ENCODE measurements around the gene SLC25A53. TPM values are rescaled to one million over a fixed set of nuclear protein-coding genes. Genes with fewer than 3 reads are reported as not detected.
"Not testable (repeated sequence)": the region's sequence is repeated elsewhere in the genome, so short reads cannot be mapped to it uniquely, and the experiment has no call there.

SLC25A53 gene
- total RNA-seq, 1 experiment from 2014 or later, result 2.2 TPM

GRCh38 chrX:104104676-104105075, 52.1 kb downstream of the SLC25A53 start:
- Histone ChIP-seq H3K36me3 (ENCODE audit: insufficient read depth, low read length) (no peaks in the 10 kb centered on the region), H3K4me2 (ENCODE audit: low read depth, low read length, poor library complexity, severe bottlenecking) (no peak overlapping the region), H3K9me3 (ENCODE audit: low read length) (no peaks in the 10 kb centered on the region), H3K9ac (ENCODE audit: low read length) (no peak overlapping the region), H2AFZ (ENCODE audit: low read length) (no peak overlapping the region), H3K4me3 (ENCODE audit: low read length) (no peak overlapping the region), H3K9me2 (replicated peaks; ENCODE audit: insufficient read depth, low read length) (no peaks in the 10 kb centered on the region), H3K27ac (ENCODE audit: low read length) (no peak overlapping the region), H3K4me1 (ENCODE audit: low read length) (no peaks in the 10 kb centered on the region), H4K20me1 (ENCODE audit: insufficient read depth, low read depth, low read length) (no peaks in the 10 kb centered on the region), H3K79me2 (ENCODE audit: low read length) (no peaks in the 10 kb centered on the region), H3K27me3 (ENCODE audit: low read length) (no peaks in the 10 kb centered on the region)
- DNase-seq, result no peak

GRCh38 chrX:104098919-104099318, 57.9 kb downstream of the SLC25A53 start:
- H3K4me2 ChIP-seq (ENCODE audit: low read depth, low read length, poor library complexity, severe bottlenecking), result no peak overlapping the region
- no peak overlapping the region for H3K4me3 ChIP-seq (ENCODE audit: low read length)
- DNase-seq, result no peak
- H3K27me3 ChIP-seq (ENCODE audit: low read length), result no peaks in the 10 kb centered on the region
- no peak overlapping the region for H3K27ac ChIP-seq (ENCODE audit: low read length)
- H2AFZ ChIP-seq (ENCODE audit: low read length), result no peak overlapping the region
- H3K36me3 ChIP-seq (ENCODE audit: insufficient read depth, low read length), result no peaks in the 10 kb centered on the region
- H3K9me2 ChIP-seq (replicated peaks; ENCODE audit: insufficient read depth, low read length), result no peaks in the 10 kb centered on the region
- no peaks in the 10 kb centered on the region for H4K20me1 ChIP-seq (ENCODE audit: insufficient read depth, low read depth, low read length)
- H3K9me3 ChIP-seq (ENCODE audit: low read length), result no peaks in the 10 kb centered on the region
- H3K9ac ChIP-seq (ENCODE audit: low read length), result no peak overlapping the region
- H3K79me2 ChIP-seq (ENCODE audit: low read length), result no peaks in the 10 kb centered on the region
- no peaks in the 10 kb centered on the region for H3K4me1 ChIP-seq (ENCODE audit: low read length)

GRCh38 chrX:104098151-104098808, 58.5 kb downstream of the SLC25A53 start:
- no peaks in the 10 kb centered on the region for H4K20me1 ChIP-seq (ENCODE audit: insufficient read depth, low read depth, low read length)
- H3K36me3 ChIP-seq (ENCODE audit: insufficient read depth, low read length), result no peaks in the 10 kb centered on the region
- no peaks in the 10 kb centered on the region for H3K4me1 ChIP-seq (ENCODE audit: low read length)
- no peak overlapping the region for H3K27ac ChIP-seq (ENCODE audit: low read length)
- H3K9me3 ChIP-seq (ENCODE audit: low read length), result no peaks in the 10 kb centered on the region
- no peaks in the 10 kb centered on the region for H3K27me3 ChIP-seq (ENCODE audit: low read length)
- no peak overlapping the region for H3K9ac ChIP-seq (ENCODE audit: low read length)
- H3K4me3 ChIP-seq (ENCODE audit: low read length), result no peak overlapping the region
- no peaks in the 10 kb centered on the region for H3K9me2 ChIP-seq (replicated peaks; ENCODE audit: insufficient read depth, low read length)
- no peaks in the 10 kb centered on the region for H3K79me2 ChIP-seq (ENCODE audit: low read length)
- H2AFZ ChIP-seq (ENCODE audit: low read length), result no peak overlapping the region
- H3K4me2 ChIP-seq (ENCODE audit: low read depth, low read length, poor library complexity, severe bottlenecking), result no peak overlapping the region
- peak; percentile 83 for DNase-seq

GRCh38 chrX:104085919-104086318, 70.9 kb downstream of the SLC25A53 start:
- Histone ChIP-seq H3K27me3 (ENCODE audit: low read length) (0 out of 2 replicates have a peak, but pooled peaks cover 3% of the 10 kb centered on the region), H3K4me1 (ENCODE audit: low read length) (no peaks in the 10 kb centered on the region), H3K4me3 (ENCODE audit: low read length) (no peak overlapping the region), H4K20me1 (ENCODE audit: insufficient read depth, low read depth, low read length) (no peaks in the 10 kb centered on the region), H3K9me3 (ENCODE audit: low read length) (no peaks in the 10 kb centered on the region), H3K27ac (ENCODE audit: low read length) (no peak overlapping the region), H3K4me2 (ENCODE audit: low read depth, low read length, poor library complexity, severe bottlenecking) (no peak overlapping the region), H3K79me2 (ENCODE audit: low read length) (no peaks in the 10 kb centered on the region), H3K36me3 (ENCODE audit: insufficient read depth, low read length) (no peaks in the 10 kb centered on the region), H2AFZ (ENCODE audit: low read length) (no peak overlapping the region), H3K9ac (ENCODE audit: low read length) (no peak overlapping the region), H3K9me2 (replicated peaks; ENCODE audit: insufficient read depth, low read length) (no peaks in the 10 kb centered on the region)
- no peak for DNase-seq

GRCh38 chrX:104085477-104085876, 71.3 kb downstream of the SLC25A53 start:
- no peaks in the 10 kb centered on the region for H3K9me2 ChIP-seq (replicated peaks; ENCODE audit: insufficient read depth, low read length)
- H4K20me1 ChIP-seq (ENCODE audit: insufficient read depth, low read depth, low read length), result no peaks in the 10 kb centered on the region
- H3K4me3 ChIP-seq (ENCODE audit: low read length), result no peak overlapping the region
- DNase-seq, result no peak
- H3K27ac ChIP-seq (ENCODE audit: low read length), result no peak overlapping the region
- no peaks in the 10 kb centered on the region for H3K9me3 ChIP-seq (ENCODE audit: low read length)
- no peaks in the 10 kb centered on the region for H3K79me2 ChIP-seq (ENCODE audit: low read length)
- H2AFZ ChIP-seq (ENCODE audit: low read length), result no peak overlapping the region
- H3K27me3 ChIP-seq (ENCODE audit: low read length), result 0 out of 2 replicates have a peak, but pooled peaks cover 3% of the 10 kb centered on the region
- H3K4me1 ChIP-seq (ENCODE audit: low read length), result no peaks in the 10 kb centered on the region
- H3K9ac ChIP-seq (ENCODE audit: low read length), result no peak overlapping the region
- no peak overlapping the region for H3K4me2 ChIP-seq (ENCODE audit: low read depth, low read length, poor library complexity, severe bottlenecking)
- H3K36me3 ChIP-seq (ENCODE audit: insufficient read depth, low read length), result no peaks in the 10 kb centered on the region

GRCh38 chrX:104084534-104085277, 72.1 kb downstream of the SLC25A53 start:
- no peaks in the 10 kb centered on the region for H3K79me2 ChIP-seq (ENCODE audit: low read length)
- no peaks in the 10 kb centered on the region for H3K36me3 ChIP-seq (ENCODE audit: insufficient read depth, low read length)
- H3K4me3 ChIP-seq (ENCODE audit: low read length), result no peak overlapping the region
- H2AFZ ChIP-seq (ENCODE audit: low read length), result no peak overlapping the region
- 0 out of 2 replicates have a peak, but pooled peaks cover 3% of the 10 kb centered on the region for H3K27me3 ChIP-seq (ENCODE audit: low read length)
- H4K20me1 ChIP-seq (ENCODE audit: insufficient read depth, low read depth, low read length), result no peaks in the 10 kb centered on the region
- no peak for DNase-seq
- no peak overlapping the region for H3K27ac ChIP-seq (ENCODE audit: low read length)
- no peaks in the 10 kb centered on the region for H3K4me1 ChIP-seq (ENCODE audit: low read length)
- no peaks in the 10 kb centered on the region for H3K9me2 ChIP-seq (replicated peaks; ENCODE audit: insufficient read depth, low read length)
- no peak overlapping the region for H3K4me2 ChIP-seq (ENCODE audit: low read depth, low read length, poor library complexity, severe bottlenecking)
- no peaks in the 10 kb centered on the region for H3K9me3 ChIP-seq (ENCODE audit: low read length)
- H3K9ac ChIP-seq (ENCODE audit: low read length), result no peak overlapping the region

GRCh38 chrX:104084063-104084462, 72.7 kb downstream of the SLC25A53 start:
- no peak for DNase-seq
- H3K9ac ChIP-seq (ENCODE audit: low read length), result no peak overlapping the region

GRCh38 chrX:104077854-104078253, 79.0 kb downstream of the SLC25A53 start:
- H3K9me2 ChIP-seq (replicated peaks; ENCODE audit: insufficient read depth, low read length); H3K4me3 ChIP-seq (ENCODE audit: low read length); H3K9me3 ChIP-seq (ENCODE audit: low read length); DNase-seq; H3K27me3 ChIP-seq (ENCODE audit: low read length); H4K20me1 ChIP-seq (ENCODE audit: insufficient read depth, low read depth, low read length); H3K9ac ChIP-seq (ENCODE audit: low read length); H3K27ac ChIP-seq (ENCODE audit: low read length); H3K4me1 ChIP-seq (ENCODE audit: low read length); H2AFZ ChIP-seq (ENCODE audit: low read length); H3K4me2 ChIP-seq (ENCODE audit: low read depth, low read length, poor library complexity, severe bottlenecking); H3K79me2 ChIP-seq (ENCODE audit: low read length); H3K36me3 ChIP-seq (ENCODE audit: insufficient read depth, low read length): not testable (repeated sequence)

More at GRCh38 chrX:104084063-104084462, 72.7 kb downstream of the SLC25A53 start:
- Histone ChIP-seq H3K27ac (ENCODE audit: low read length) (no peak overlapping the region), H2AFZ (ENCODE audit: low read length) (no peak overlapping the region), H3K9me2 (replicated peaks; ENCODE audit: insufficient read depth, low read length) (no peaks in the 10 kb centered on the region), H3K36me3 (ENCODE audit: insufficient read depth, low read length) (no peaks in the 10 kb centered on the region), H4K20me1 (ENCODE audit: insufficient read depth, low read depth, low read length) (no peaks in the 10 kb centered on the region), H3K4me3 (ENCODE audit: low read length) (no peak overlapping the region), H3K79me2 (ENCODE audit: low read length) (no peaks in the 10 kb centered on the region), H3K4me2 (ENCODE audit: low read depth, low read length, poor library complexity, severe bottlenecking) (no peak overlapping the region), H3K9me3 (ENCODE audit: low read length) (no peaks in the 10 kb centered on the region), H3K27me3 (ENCODE audit: low read length) (no peaks in the 10 kb centered on the region), H3K4me1 (ENCODE audit: low read length) (no peaks in the 10 kb centered on the region)

Measured in Karpas-422 (cell line).